Measurements from ENCODE around the gene TAP2. TPM values are rescaled to one million over a fixed set of nuclear protein-coding genes. Genes with fewer than 3 reads are reported as not detected.

TAP2 gene
- total RNA-seq, 1 experiment from 2014 or later: 180 TPM

DNA sequence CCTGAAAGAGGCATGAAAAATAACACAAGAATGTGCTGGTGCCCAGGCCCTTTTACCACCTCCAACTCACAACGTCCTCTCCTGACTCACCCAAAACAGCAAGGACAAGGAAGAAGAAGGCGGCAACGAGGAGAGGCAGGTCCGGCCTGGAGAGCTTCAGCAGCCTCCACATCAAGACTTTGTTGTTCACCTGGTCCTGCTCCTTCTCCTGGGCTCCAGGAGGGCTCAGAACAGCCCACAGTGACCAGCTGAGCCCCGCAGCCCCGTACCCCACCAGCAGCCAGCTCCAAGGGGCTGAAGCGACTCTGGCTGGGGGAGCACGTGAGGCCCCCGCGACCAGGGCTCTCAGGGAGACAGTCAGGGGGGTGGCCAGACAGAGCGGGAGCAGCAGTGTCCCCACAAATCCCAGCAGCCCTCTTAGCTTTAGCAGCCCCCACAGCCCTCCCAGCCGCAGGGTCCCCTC, 857 bp downstream of the TAP2 start:
- H3K36me3 Mint-ChIP-seq (ENCODE audit: insufficient read depth, unreplicated experiment): peaks cover 39% of the 10 kb centered on the region
- H3K27ac Mint-ChIP-seq (ENCODE audit: unreplicated experiment): peak overlapping the region; percentile 0
- no TSS peak for BruUV-seq (replicated peaks)
- TF ChIP-seq CTCF (IDR thresholded peaks at IDR 0.05; ENCODE audit: unreplicated experiment): no peak
- intact Hi-C loops (cut with micrococcal nuclease; ENCODE audit: unreplicated experiment): loop anchor here (1.0 to 2.0 kb wide), 2 partner anchors 15 to 31 kb away; partner anchors contain the start of gene TAP1
- H3K4me1 Mint-ChIP-seq (ENCODE audit: low read depth, unreplicated experiment): peaks cover 23% of the 10 kb centered on the region
- no peaks in the 10 kb centered on the region for H3K27me3 Mint-ChIP-seq (ENCODE audit: unreplicated experiment)
- CTCF ChIA-PET: interaction anchor here (0.5 to 3.7 kb wide), 18 partner anchors 16 to 1690 kb away, joined by 3 to 171 read pairs (median 12); partner anchors contain the start of genes HLA-DMA, PSMB9 and TAP1
- peak; percentile 43 for DNase-seq
- H3K9me3 Mint-ChIP-seq (ENCODE audit: low read depth, unreplicated experiment): no peaks in the 10 kb centered on the region
- peak overlapping the region; percentile 77 for H3K4me3 Mint-ChIP-seq (ENCODE audit: low read depth, unreplicated experiment)

GRCh38 chr6:32836873-32837272, 1.7 kb downstream of the TAP2 start:
- DNase-seq: no peak
- Mint-ChIP-seq H3K36me3 (ENCODE audit: insufficient read depth, unreplicated experiment) (peaks cover 38% of the 10 kb centered on the region), H3K9me3 (ENCODE audit: low read depth, unreplicated experiment) (no peaks in the 10 kb centered on the region), H3K27ac (ENCODE audit: unreplicated experiment) (peak overlapping the region; percentile 0), H3K27me3 (ENCODE audit: unreplicated experiment) (no peaks in the 10 kb centered on the region), H3K4me1 (ENCODE audit: low read depth, unreplicated experiment) (peaks cover 15% of the 10 kb centered on the region), H3K4me3 (ENCODE audit: low read depth, unreplicated experiment) (peak overlapping the region; percentile 77)
- BruUV-seq (replicated peaks): no TSS peak
- CTCF ChIA-PET: interaction anchor here (3.4 to 3.7 kb wide), 2 partner anchors 17 to 32 kb away, joined by 131 to 171 read pairs; partner anchors contain the start of genes PSMB9 and TAP1
- no peak for TF ChIP-seq CTCF (IDR thresholded peaks at IDR 0.05; ENCODE audit: unreplicated experiment)
- intact Hi-C loops (cut with micrococcal nuclease; ENCODE audit: unreplicated experiment): no loop called here

GRCh38 chr6:32835167-32835893, 3.2 kb downstream of the TAP2 start:
- CTCF ChIA-PET: no interaction called here
- Mint-ChIP-seq H3K27me3 (ENCODE audit: unreplicated experiment) (no peaks in the 10 kb centered on the region), H3K27ac (ENCODE audit: unreplicated experiment) (no peak overlapping the region), H3K4me1 (ENCODE audit: low read depth, unreplicated experiment) (peaks cover 13% of the 10 kb centered on the region), H3K36me3 (ENCODE audit: insufficient read depth, unreplicated experiment) (peaks cover 28% of the 10 kb centered on the region), H3K4me3 (ENCODE audit: low read depth, unreplicated experiment) (no peak overlapping the region), H3K9me3 (ENCODE audit: low read depth, unreplicated experiment) (no peaks in the 10 kb centered on the region)
- intact Hi-C loops (cut with micrococcal nuclease; ENCODE audit: unreplicated experiment): no loop called here
- BruUV-seq (replicated peaks): no TSS peak
- no peak for DNase-seq
- TF ChIP-seq CTCF (IDR thresholded peaks at IDR 0.05; ENCODE audit: unreplicated experiment): no peak

- TF ChIP-seq CTCF (IDR thresholded peaks at IDR 0.05; ENCODE audit: unreplicated experiment): no peak
- peaks cover 28% of the 10 kb centered on the region for H3K36me3 Mint-ChIP-seq (ENCODE audit: insufficient read depth, unreplicated experiment)
- no peak overlapping the region for H3K4me3 Mint-ChIP-seq (ENCODE audit: low read depth, unreplicated experiment)
- H3K4me1 Mint-ChIP-seq (ENCODE audit: low read depth, unreplicated experiment): peaks cover 13% of the 10 kb centered on the region
- H3K27me3 Mint-ChIP-seq (ENCODE audit: unreplicated experiment): no peaks in the 10 kb centered on the region
- BruUV-seq (replicated peaks): TSS peak; percentile 1
- no peaks in the 10 kb centered on the region for H3K9me3 Mint-ChIP-seq (ENCODE audit: low read depth, unreplicated experiment)
- CTCF ChIA-PET: no interaction called here
- H3K27ac Mint-ChIP-seq (ENCODE audit: unreplicated experiment): no peak overlapping the region
- intact Hi-C loops (cut with micrococcal nuclease; ENCODE audit: unreplicated experiment): no loop called here
- no peak for DNase-seq
These were observed 4.9 kb downstream of the TAP2 start for GRCh38 chr6:32833664-32834063.

All from Calu3 (cell line).